ENCODE results near the gene TRIP6.
A peak's percentile ranks its signal among the peaks of the same experiment; 100 is the strongest.
"Not testable (repeated sequence)": the region's sequence is repeated elsewhere in the genome, so short reads cannot be mapped to it uniquely, and the experiment has no call there.

The TRIP6 gene

GRCh38 chr7:100837099-100837836, 29.9 kb upstream of the TRIP6 start:
- peak; percentile 23 to 96 (median 86) for DNase-seq

- DNase-seq: no peak
Observed at GRCh38 chr7:100839361-100839760, 27.8 kb upstream of the TRIP6 start.

GRCh38 chr7:100840470-100841100, 26.6 kb upstream of the TRIP6 start:
- no peak for DNase-seq

GRCh38 chr7:100847360-100847759, 19.8 kb upstream of the TRIP6 start:
- DNase-seq: no peak

GRCh38 chr7:100852048-100852872, 14.9 kb upstream of the TRIP6 start, which contains the start of gene SLC12A9:
SLC12A9 (plus strand) TSS chr7:100852713; CDS start chr7:100854198, 1,485 bp downstream.
- DNase-seq: peak in 55 of 56 donors; percentile 42 to 92 (median 81)

DNA sequence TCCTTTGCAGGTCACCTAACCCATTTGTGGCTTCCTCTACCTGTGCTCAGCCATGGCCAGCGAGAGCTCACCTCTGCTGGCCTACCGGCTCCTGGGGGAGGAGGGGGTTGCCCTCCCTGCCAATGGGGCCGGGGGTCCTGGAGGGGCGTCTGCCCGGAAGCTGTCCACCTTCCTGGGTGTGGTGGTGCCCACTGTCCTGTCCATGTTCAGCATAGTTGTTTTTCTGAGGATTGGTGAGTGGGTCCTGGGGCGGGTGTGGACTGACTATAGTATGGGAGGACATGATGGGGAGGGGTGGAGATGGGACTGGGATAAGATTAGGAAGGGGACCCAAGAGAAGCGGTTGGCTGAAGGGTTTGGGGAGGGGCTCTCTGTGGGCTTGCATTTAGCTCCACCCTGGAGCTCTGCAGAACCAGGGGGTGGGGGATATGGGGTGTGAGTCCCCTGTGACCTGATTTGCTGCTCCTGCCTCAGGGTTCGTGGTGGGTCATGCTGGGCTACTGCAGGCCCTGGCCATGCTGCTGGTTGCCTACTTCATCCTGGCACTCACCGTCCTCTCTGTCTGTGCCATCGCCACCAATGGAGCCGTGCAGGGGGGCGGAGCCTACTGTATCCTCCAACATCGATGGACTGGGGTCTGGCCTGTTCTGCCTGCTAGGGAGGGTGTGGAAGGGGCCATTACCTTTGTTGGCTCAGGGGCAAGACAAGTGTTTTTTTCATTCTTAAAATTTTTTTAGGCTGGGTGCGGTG, 12.9 kb upstream of the TRIP6 start:
- no peak for DNase-seq

GRCh38 chr7:100854899-100855298, 12.3 kb upstream of the TRIP6 start:
- not testable (repeated sequence) for DNase-seq

DNA sequence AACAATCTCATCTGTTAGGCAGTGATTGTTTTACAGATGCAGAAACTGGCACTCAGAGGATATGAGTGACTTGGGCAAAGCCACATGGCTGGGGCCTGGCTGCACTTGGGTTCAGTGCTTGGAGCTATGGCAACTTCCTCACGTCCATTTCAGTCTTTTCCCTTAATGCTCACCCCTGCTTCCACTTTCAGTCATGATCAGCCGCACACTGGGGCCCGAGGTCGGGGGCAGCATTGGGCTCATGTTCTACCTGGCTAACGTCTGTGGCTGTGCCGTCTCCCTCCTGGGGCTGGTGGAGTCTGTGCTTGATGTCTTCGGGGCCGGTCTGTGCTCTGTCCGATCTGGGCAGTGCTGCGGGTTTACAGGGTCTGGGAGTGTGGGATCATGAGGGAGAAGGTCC, 11.7 kb upstream of the TRIP6 start:
- DNase-seq: no peak

DNA sequence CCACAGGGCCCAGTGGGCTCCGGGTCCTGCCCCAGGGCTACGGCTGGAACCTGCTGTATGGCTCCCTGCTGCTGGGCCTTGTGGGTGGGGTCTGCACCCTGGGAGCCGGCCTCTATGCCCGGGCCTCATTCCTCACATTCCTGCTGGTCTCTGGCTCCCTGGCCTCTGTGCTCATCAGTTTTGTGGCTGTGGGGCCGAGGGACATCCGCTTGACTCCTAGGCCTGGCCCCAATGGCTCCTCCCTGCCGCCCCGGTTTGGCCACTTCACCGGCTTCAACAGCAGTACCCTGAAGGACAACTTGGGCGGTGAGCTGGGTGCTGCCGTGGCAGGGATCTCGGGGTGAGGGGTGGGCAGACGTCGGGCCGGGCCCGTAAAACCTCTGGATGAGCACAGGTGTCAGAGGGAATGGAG, 10.3 kb upstream of the TRIP6 start:
- no peak for DNase-seq

- no peak for DNase-seq
Observed at GRCh38 chr7:100859856-100860255, 7.3 kb upstream of the TRIP6 start.

GRCh38 chr7:100860702-100861615, 6.2 kb upstream of the TRIP6 start:
- no peak for DNase-seq

- DNase-seq: no peak
Observed at GRCh38 chr7:100861616-100861985, 5.6 kb upstream of the TRIP6 start.

- peak in 5 of 56 donors; percentile 8 to 51 (median 34) for DNase-seq
Observed at GRCh38 chr7:100863406-100863950, 3.7 kb upstream of the TRIP6 start.

DNA sequence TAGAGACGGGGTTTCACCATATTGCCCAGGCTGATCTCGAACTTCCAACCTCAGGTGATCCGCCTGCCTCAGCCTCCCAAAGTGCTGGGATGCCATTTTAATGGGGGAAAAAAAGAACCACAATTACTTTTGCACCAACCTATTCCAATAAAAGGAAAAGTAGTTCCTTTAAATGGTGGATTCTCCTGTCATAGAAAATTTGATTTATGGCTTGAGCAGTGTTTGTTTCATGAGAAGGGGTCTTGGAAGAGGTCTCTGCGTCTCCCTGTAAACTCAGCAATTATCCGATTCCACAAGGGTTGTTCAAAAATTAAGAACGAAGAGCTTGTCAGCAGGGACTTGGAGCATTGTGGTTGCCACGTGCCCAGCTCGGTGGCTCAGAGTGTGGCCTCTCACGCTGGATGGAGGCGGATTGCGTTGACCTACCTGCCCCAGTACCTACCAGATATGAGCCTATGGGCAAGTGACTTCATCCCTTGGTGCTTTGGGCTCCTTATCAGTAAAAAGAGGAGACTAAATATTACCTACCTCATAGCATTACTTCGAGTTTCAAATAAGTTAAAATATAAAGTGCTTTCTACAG, 2.8 kb upstream of the TRIP6 start:
- no peak for DNase-seq

DNA sequence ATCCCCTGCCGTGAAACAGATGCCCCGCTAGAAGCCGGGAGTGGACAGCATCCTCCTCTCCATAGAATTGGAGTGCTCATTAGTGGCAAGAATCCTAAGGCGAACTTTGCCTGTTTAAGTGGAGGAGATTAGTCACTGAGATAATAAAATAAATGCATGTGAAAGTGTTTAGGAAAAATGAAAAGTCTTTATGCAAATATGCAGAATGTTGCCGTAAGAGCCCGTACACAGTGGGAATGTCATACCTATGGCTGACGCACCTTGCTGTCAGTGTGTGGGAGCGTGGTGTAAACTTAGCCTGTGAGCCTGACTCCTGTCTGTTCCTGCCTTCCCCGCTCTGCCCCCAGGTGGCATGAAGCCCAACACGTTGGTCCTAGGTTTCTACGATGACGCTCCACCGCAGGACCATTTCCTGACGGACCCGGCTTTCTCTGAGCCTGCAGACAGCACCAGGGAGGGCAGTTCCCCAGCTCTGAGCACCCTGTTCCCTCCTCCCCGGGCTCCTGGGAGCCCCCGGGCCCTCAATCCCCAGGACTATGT, 1.7 kb upstream of the TRIP6 start:
- peak in 18 of 56 donors; percentile 12 to 53 (median 34) for DNase-seq

DNA sequence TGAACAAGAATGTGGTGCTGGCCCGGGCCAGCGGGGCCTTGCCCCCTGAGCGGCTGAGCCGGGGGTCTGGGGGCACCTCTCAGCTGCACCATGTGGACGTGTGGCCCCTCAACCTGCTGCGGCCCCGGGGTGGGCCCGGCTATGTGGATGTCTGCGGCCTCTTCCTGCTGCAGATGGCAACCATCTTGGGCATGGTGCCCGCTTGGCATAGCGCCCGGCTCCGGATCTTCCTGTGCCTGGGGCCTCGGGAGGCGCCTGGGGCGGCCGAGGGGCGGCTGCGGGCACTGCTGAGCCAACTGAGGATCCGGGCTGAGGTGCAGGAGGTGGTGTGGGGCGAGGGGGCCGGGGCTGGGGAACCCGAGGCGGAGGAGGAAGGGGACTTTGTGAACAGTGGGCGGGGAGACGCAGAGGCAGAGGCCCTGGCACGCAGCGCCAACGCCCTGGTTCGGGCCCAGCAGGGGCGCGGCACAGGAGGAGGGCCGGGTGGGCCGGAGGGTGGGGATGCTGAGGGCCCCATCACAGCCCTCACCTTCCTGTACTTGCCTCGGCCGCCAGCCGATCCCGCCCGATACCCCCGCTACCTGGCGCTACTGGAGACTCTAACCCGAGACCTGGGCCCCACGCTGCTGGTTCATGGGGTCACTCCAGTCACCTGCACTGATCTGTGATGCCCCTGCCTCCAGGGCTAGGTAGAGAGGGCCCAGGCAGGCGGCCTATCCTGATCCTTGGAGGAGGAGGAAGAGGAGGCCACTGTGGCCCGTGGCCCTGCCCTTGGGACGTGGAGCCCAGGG, 1.1 kb upstream of the TRIP6 start:
- DNase-seq: peak in 53 of 56 donors; percentile 8 to 94 (median 75)

- DNase-seq: no peak
Observed at GRCh38 chr7:100866729-100867039, 503 bp upstream of the TRIP6 start.

GRCh38 chr7:100867776-100868485, 744 bp downstream of the TRIP6 start:
- DNase-seq: peak in 3 of 56 donors; percentile 23 to 31 (median 27)
